H1 (cell line): ENCODE results near the gene AAK1.

Source experiments
- BRCA1 ChIP-seq: IDR thresholded peaks from 2 replicates; pipeline ENCODE4 v1.6.1; 2012; ENCODE audit warnings: low read depth, low read length, improper control_type of control experiment
- CREB1 ChIP-seq: IDR thresholded peaks from 2 replicates; pipeline ENCODE4 v1.6.1; 2012; ENCODE audit warnings: inconsistent platforms
- CTCF ChIP-seq, 3 experiments: IDR thresholded peaks; 1 replicate in 2 of 3; 2 replicates in 1 of 3; pipeline versions ENCODE4 v1.5.1 to v1.6.1; 2011; ENCODE audit warnings: low read length in 3 of 3, mild to moderate bottlenecking in 3 of 3, inconsistent platforms in 2 of 3, low read depth in 1 of 3, moderate library complexity in 1 of 3; ENCODE audit not compliant: insufficient read depth in 1 of 3; ENCODE audit errors: control extremely low read depth in 1 of 3
- GABPA ChIP-seq: IDR thresholded peaks from 2 replicates; pipeline ENCODE4 v1.6.1; 2011; ENCODE audit warnings: mild to moderate bottlenecking, low read length, moderate library complexity, borderline replicate concordance; ENCODE audit not compliant: insufficient read depth
- JUN ChIP-seq: IDR thresholded peaks from 2 replicates; pipeline ENCODE4 v1.6.1; 2011; ENCODE audit warnings: low read depth, mild to moderate bottlenecking, improper control_type of control experiment, low read length
- MAFK ChIP-seq: IDR thresholded peaks from 2 replicates; pipeline ENCODE4 v1.6.1; 2012; ENCODE audit warnings: low read depth, mild to moderate bottlenecking, improper control_type of control experiment, low read length
- RBBP5 ChIP-seq: IDR thresholded peaks from 2 replicates; pipeline ENCODE4 v1.7.1; 2012; ENCODE audit warnings: low read depth, mild to moderate bottlenecking, inconsistent platforms, low read length, moderate library complexity, borderline replicate concordance
- RNF2 ChIP-seq: fragments of 200-900, 300-1000 bp; sonication (generic); IDR thresholded peaks from 2 replicates; pipeline ENCODE4 v1.7.1; 2016; ENCODE audit warnings: borderline replicate concordance, low read depth, mild to moderate bottlenecking, antibody characterized with exemption, low read length; ENCODE audit not compliant: poor library complexity, severe bottlenecking; ENCODE audit errors: missing control alignments
- TAF1 ChIP-seq: IDR thresholded peaks from 2 replicates; pipeline ENCODE4 v1.6.1; 2011; ENCODE audit warnings: mild to moderate bottlenecking, low read depth, low read length

- TF ChIP-seq JUN = no peak
- no peak for TF ChIP-seq RBBP5
- TF ChIP-seq RNF2 = no peak
- TF ChIP-seq BRCA1 = no peak
- no peak for TF ChIP-seq CREB1
- no peak for TF ChIP-seq CTCF (IDR thresholded peaks at IDR 0.05; ENCODE audit: control extremely low read depth in 1 of 3, insufficient read depth in 1 of 3, low read depth in 1 of 3, low read length in 3 of 3)
- TF ChIP-seq MAFK = no peak
- TF ChIP-seq TAF1 = no peak
- TF ChIP-seq GABPA = no peak
These were observed 28.4 kb downstream of the AAK1 start for GRCh38 chr2:69615078-69615625.
